GM23338 (cell line): Measurements from ENCODE around the gene SPAG16.

ENCODE experiments used
- CREB1 ChIP-seq: fragments of 250-450 bp; sonication (Bioruptor Pico); IDR thresholded peaks from 2 replicates; pipeline ENCODE4 v1.5.0; 2020; ENCODE audit warnings: low read depth, mild to moderate bottlenecking, moderate library complexity
- EZH2phosphoT487 ChIP-seq: fragments of 200-600 bp; sonication (generic); IDR thresholded peaks from one replicate; pipeline ENCODE4 v1.8.1; 2018; ENCODE audit warnings: antibody characterized with exemption; ENCODE audit not compliant: unreplicated experiment
- POLR2AphosphoS5 ChIP-seq: IDR thresholded peaks from 2 replicates; pipeline ENCODE4 v1.6.1; 2016; ENCODE audit warnings: antibody characterized with exemption, low read depth
- STAT1 ChIP-seq: IDR thresholded peaks from one replicate; pipeline ENCODE4 v1.6.1; 2016; ENCODE audit warnings: antibody characterized with exemption; ENCODE audit not compliant: unreplicated experiment
- ZNF114 ChIP-seq: fragments of 250-450 bp; sonication (Bioruptor Pico); IDR thresholded peaks from 2 replicates; pipeline ENCODE4 v1.5.0; 2020; ENCODE audit warnings: mild to moderate bottlenecking, moderate library complexity
- TF ChIP-seq, protein P1 (sequence below), 2 experiments: fragments of 200-600 bp in 1 of 2; sonication (generic) in 1 of 2; conservative IDR thresholded peaks; 2 replicates each; pipeline versions ENCODE4 v1.5.1 to v1.6.1; 2016 to 2017; ENCODE audit warnings: antibody characterized with exemption in 2 of 2, low read depth in 2 of 2, mild to moderate bottlenecking in 2 of 2, moderate library complexity in 1 of 2
- TF ChIP-seq, protein P2 (sequence below): IDR thresholded peaks from one replicate; pipeline ENCODE4 v1.6.1; 2018; ENCODE audit warnings: antibody characterized with exemption; ENCODE audit not compliant: unreplicated experiment
- TF ChIP-seq, protein P3 (sequence below): IDR thresholded peaks from 2 replicates; pipeline ENCODE4 v1.6.1; 2016; ENCODE audit warnings: antibody characterized with exemption

- TF ChIP-seq, protein P1, sequence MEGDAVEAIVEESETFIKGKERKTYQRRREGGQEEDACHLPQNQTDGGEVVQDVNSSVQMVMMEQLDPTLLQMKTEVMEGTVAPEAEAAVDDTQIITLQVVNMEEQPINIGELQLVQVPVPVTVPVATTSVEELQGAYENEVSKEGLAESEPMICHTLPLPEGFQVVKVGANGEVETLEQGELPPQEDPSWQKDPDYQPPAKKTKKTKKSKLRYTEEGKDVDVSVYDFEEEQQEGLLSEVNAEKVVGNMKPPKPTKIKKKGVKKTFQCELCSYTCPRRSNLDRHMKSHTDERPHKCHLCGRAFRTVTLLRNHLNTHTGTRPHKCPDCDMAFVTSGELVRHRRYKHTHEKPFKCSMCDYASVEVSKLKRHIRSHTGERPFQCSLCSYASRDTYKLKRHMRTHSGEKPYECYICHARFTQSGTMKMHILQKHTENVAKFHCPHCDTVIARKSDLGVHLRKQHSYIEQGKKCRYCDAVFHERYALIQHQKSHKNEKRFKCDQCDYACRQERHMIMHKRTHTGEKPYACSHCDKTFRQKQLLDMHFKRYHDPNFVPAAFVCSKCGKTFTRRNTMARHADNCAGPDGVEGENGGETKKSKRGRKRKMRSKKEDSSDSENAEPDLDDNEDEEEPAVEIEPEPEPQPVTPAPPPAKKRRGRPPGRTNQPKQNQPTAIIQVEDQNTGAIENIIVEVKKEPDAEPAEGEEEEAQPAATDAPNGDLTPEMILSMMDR (conservative IDR thresholded peaks at IDR 0.05; ENCODE audit: low read depth in 2 of 2): no peak
- no peak for TF ChIP-seq POLR2AphosphoS5
- no peak for TF ChIP-seq ZNF114 (CRISPR knock-in tag)
- TF ChIP-seq, protein P2, sequence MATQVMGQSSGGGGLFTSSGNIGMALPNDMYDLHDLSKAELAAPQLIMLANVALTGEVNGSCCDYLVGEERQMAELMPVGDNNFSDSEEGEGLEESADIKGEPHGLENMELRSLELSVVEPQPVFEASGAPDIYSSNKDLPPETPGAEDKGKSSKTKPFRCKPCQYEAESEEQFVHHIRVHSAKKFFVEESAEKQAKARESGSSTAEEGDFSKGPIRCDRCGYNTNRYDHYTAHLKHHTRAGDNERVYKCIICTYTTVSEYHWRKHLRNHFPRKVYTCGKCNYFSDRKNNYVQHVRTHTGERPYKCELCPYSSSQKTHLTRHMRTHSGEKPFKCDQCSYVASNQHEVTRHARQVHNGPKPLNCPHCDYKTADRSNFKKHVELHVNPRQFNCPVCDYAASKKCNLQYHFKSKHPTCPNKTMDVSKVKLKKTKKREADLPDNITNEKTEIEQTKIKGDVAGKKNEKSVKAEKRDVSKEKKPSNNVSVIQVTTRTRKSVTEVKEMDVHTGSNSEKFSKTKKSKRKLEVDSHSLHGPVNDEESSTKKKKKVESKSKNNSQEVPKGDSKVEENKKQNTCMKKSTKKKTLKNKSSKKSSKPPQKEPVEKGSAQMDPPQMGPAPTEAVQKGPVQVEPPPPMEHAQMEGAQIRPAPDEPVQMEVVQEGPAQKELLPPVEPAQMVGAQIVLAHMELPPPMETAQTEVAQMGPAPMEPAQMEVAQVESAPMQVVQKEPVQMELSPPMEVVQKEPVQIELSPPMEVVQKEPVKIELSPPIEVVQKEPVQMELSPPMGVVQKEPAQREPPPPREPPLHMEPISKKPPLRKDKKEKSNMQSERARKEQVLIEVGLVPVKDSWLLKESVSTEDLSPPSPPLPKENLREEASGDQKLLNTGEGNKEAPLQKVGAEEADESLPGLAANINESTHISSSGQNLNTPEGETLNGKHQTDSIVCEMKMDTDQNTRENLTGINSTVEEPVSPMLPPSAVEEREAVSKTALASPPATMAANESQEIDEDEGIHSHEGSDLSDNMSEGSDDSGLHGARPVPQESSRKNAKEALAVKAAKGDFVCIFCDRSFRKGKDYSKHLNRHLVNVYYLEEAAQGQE: no peak
- TF ChIP-seq CREB1 (CRISPR knock-in tag): no peak
- TF ChIP-seq, protein P3, sequence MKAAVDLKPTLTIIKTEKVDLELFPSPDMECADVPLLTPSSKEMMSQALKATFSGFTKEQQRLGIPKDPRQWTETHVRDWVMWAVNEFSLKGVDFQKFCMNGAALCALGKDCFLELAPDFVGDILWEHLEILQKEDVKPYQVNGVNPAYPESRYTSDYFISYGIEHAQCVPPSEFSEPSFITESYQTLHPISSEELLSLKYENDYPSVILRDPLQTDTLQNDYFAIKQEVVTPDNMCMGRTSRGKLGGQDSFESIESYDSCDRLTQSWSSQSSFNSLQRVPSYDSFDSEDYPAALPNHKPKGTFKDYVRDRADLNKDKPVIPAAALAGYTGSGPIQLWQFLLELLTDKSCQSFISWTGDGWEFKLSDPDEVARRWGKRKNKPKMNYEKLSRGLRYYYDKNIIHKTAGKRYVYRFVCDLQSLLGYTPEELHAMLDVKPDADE: no peak
- no peak for TF ChIP-seq STAT1
- no peak for TF ChIP-seq EZH2phosphoT487
Observed at GRCh38 chr2:213353419-213353818, 69.2 kb downstream of the SPAG16 start.
